Upper lobe of left lung (tissue), 4 donors: ENCODE results near the gene GALP.
"Not testable (repeated sequence)": the region's sequence is repeated elsewhere in the genome, so short reads cannot be mapped to it uniquely, and the experiment has no call there.

Source experiments
- EP300 ChIP-seq, 4 donors: sonication (generic); formaldehyde crosslinking; IDR thresholded peaks; one replicate each; pipeline ENCODE4 v1.5.1; 2017; ENCODE audit warnings: antibody characterized with exemption in 4 of 4, control low read depth in 2 of 4
- POLR2A ChIP-seq, 4 donors: fragments of 450-650 bp; IDR thresholded peaks; one replicate each; pipeline ENCODE4 v1.5.1; 2016 to 2017; ENCODE audit warnings: antibody characterized with exemption in 4 of 4, mild to moderate bottlenecking in 2 of 4
- POLR2AphosphoS5 ChIP-seq, 2 donors: sonication (generic); formaldehyde crosslinking; IDR thresholded peaks; one replicate each; pipeline ENCODE4 v1.5.1; 2017; ENCODE audit warnings: antibody characterized with exemption in 2 of 2
- TF ChIP-seq, protein P1 (sequence below), 6 experiments: fragments of 450-650 bp in 4 of 6; fragments of 200-600 bp in 2 of 6; sonication (generic) in 2 of 6; IDR thresholded peaks; one replicate each; pipeline ENCODE4 v1.5.1; 2016 to 2019; ENCODE audit warnings: antibody characterized with exemption in 6 of 6

DNA sequence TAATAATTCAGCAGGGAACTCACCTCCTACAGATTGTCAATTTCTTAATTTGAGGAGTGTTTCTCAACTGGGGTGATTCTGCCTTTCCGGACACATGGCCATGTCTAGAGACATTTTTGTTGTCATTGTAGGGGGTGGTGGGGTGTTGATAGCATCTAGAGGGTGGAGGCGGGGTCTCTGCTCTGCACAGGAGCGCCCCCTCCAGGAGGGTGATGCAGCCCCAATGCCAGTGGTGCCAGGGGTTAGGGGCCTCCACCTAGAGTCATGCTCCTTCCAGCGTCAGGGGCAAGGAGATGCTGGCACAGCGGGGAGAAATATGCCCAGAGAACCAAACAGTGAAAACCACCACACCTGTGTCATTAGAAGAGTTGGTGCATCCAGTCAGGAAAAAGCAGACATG is 31.8 kb downstream of the GALP start:
- TF ChIP-seq EP300, POLR2A, POLR2AphosphoS5 (IDR thresholded peaks at IDR 0.05): not testable (repeated sequence)
- TF ChIP-seq, protein P1, sequence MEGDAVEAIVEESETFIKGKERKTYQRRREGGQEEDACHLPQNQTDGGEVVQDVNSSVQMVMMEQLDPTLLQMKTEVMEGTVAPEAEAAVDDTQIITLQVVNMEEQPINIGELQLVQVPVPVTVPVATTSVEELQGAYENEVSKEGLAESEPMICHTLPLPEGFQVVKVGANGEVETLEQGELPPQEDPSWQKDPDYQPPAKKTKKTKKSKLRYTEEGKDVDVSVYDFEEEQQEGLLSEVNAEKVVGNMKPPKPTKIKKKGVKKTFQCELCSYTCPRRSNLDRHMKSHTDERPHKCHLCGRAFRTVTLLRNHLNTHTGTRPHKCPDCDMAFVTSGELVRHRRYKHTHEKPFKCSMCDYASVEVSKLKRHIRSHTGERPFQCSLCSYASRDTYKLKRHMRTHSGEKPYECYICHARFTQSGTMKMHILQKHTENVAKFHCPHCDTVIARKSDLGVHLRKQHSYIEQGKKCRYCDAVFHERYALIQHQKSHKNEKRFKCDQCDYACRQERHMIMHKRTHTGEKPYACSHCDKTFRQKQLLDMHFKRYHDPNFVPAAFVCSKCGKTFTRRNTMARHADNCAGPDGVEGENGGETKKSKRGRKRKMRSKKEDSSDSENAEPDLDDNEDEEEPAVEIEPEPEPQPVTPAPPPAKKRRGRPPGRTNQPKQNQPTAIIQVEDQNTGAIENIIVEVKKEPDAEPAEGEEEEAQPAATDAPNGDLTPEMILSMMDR (IDR thresholded peaks at IDR 0.05): not testable (repeated sequence)
